HG02943 (cell line): ENCODE results near the gene FXR2.

Experiments
- ATAC-seq: cut with Tn5 transposase; IDR thresholded peaks from one replicate; pipeline ENCODE4 v1.9.1; 2021; ENCODE audit warnings: mild to moderate bottlenecking, low read depth, moderate library complexity; ENCODE audit not compliant: unreplicated experiment

FXR2 gene

DNA sequence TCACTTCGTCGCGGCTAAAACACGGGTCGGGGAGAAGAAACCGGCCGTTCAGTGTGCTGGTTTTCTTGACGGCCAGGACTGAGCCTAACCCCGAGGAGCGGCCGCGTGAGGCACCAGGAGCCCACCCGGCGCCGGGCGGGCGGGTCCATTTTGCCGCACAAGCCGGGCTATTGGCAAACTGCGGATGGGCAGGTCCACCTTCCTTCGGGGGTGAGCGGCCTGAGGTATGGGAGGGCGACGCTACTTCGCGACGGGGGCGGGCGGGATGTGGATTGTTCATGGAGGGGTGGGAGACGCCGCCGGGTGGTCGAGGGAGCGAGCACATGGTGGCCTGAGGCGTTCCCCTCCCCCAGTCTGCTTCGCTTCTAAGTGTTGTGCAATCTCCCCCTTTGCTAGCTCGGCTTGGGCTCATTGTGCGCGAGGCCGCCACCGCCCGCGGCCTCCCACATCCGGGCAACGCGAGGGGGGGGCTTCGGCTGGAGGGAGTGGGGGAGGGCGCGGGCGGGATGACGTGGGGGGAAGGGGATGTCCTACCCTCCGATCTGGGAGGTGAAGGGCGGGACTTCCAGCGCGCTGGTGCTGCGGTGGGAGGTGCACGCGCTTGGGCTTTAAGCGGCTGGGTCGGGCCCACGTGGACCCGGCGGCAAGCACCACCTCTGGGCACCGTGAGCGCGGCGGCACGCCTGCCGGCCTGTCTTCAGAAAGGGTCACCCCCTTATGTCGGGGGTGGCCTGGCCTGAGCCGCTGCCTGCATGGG lies 41.2 kb downstream of the FXR2 start:
- no peak for ATAC-seq

DNA sequence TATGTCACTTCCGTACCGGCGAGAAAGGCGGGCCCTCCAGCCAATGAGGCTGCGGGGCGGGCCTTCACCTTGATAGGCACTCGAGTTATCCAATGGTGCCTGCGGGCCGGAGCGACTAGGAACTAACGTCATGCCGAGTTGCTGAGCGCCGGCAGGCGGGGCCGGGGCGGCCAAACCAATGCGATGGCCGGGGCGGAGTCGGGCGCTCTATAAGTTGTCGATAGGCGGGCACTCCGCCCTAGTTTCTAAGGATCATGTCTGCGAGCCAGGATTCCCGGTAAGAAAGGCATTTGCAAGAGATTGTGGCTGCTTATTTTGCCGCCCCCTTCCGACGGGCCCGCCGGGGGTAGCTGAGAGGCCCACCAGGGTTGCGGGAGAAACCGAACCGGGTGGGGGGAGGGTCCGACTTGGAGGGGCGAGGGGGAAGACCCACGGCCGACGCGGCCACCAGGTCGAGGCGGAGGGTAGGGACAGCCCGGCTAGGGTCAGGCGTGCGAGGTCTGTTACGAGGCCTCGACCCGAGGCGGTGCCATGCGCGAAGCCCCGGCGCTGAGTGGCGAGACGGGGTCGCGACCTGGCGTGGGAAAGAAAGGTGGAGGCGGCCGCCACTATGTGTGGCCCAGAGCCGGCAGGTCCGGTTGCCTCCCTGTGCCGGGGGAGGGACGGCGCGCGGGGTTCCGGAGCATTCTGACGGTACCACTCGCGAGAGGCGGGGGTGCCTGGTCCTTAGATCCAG lies 41.9 kb downstream of the FXR2 start:
- ATAC-seq, result peak; percentile 81

DNA sequence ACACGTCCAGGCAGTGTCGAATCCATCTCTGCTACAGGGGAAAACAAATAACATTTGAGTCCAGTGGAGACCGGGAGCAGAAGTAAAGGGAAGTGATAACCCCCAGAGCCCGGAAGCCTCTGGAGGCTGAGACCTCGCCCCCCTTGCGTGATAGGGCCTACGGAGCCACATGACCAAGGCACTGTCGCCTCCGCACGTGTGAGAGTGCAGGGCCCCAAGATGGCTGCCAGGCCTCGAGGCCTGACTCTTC lies 42.4 kb downstream of the FXR2 start:
- no peak for ATAC-seq

DNA sequence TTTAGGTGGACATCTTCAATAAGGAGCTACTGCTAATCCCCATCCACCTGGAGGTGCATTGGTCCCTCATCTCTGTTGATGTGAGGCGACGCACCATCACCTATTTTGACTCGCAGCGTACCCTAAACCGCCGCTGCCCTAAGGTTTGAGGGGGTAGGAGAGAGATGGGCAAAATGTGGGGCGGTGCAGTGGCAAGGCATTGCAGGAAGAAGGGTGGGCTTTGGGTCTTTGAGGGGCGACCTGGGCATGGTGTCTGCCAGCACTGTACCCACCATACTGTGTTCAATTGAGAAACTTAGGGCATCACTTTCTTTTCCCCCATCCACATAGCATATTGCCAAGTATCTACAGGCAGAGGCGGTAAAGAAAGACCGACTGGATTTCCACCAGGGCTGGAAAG lies 44.3 kb downstream of the FXR2 start:
- ATAC-seq, result no peak

DNA sequence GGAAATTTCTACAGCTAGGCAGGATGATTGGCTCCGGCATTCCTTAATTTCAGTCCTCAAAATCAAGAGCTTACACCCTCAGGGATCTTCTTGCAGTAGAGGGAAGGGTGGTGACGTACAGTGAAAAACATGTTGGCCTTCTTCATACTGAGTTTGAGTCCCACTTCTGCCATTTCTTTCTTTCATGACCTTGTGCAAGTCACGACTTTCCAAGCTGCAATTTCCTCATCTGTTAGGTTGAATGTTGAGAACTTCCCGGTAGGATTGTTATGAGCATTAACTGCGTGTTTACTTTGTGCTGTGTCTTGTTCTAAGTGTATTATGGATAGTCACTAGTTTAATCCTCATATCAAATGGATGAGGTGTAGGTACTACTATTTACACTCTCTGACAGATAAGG lies 45.1 kb downstream of the FXR2 start:
- ATAC-seq, result no peak

DNA sequence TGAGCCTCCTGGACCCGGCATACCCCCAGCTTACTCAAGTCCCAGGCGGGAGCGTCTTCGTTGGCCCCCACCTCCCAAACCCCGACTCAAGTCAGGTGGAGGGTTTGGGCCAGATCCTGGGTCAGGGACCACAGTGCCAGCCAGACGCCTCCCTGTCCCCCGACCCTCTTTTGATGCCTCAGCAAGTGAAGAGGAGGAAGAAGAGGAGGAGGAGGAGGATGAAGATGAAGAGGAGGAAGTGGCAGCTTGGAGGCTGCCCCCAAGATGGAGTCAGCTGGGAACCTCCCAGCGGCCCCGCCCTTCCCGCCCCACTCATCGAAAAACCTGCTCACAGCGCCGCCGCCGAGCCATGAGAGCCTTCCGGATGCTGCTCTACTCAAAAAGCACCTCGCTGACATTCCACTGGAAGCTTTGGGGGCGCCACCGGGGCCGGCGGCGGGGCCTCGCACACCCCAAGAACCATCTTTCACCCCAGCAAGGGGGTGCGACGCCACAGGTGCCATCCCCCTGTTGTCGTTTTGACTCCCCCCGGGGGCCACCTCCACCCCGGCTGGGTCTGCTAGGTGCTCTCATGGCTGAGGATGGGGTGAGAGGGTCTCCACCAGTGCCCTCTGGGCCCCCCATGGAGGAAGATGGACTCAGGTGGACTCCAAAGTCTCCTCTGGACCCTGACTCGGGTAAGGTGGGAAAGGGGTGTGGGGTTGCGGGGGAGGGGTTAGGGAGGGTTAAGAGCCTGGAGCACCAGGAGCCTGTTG lies 51.4 kb downstream of the FXR2 start:
- no peak for ATAC-seq

DNA sequence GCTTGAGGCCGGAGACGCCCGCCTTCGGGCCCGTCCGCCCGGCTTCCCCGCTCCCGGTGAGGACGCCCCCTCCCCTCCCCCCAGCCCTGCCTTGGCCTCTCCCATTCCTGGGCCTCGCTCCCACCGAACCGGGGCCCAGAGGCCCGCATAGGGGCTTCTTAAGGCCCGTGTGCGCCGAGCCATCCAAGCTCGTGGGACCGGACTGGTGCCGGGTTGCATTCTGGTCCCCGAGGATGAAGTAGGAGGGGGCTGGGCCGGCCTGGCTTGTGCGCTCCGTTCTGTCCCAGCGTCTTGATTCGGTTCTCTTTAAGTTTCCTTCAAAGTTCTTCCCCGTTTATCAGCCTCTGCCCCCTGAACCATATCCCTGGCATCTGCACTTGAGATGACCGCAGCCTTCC lies 52.5 kb downstream of the FXR2 start:
- ATAC-seq, result peak; percentile 10

DNA sequence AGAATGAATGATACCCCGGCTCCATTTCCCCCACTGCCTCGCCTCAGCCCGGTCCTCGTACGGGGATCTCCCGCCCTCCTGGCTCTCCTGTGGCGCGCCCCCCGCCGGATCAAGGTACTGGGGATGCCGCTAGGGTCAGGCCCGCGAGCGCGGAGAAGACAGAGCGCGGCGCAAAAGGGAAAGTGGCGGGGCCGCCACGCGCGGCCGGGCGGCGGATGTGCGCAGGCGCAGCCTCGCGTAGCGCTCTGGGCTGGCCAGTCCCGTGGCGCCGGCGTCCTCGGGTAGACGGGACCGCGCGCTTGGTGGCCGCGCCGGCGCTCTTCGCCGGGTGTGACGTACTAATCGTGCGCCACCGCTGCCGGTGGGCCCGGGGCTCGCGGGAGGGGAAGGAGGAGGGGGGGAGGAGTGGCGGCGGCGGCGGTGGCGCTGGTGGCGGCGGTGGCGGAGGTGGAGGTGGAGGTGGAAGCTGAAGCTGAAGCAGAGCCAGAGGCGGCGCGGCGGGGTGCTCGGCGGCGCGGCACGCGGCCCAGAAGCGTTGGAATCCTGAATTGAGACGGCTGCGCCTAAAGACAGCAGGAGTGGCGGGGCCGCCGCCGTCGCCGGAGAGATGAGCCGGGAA lies 53.0 kb downstream of the FXR2 start, which contains the start of gene SENP3:
SENP3 (plus strand) TSS at position 331 of the 619 bp plus-strand sequence. CDS start 1,158 bp downstream, outside the sequence.
- ATAC-seq, result peak; percentile 44

DNA sequence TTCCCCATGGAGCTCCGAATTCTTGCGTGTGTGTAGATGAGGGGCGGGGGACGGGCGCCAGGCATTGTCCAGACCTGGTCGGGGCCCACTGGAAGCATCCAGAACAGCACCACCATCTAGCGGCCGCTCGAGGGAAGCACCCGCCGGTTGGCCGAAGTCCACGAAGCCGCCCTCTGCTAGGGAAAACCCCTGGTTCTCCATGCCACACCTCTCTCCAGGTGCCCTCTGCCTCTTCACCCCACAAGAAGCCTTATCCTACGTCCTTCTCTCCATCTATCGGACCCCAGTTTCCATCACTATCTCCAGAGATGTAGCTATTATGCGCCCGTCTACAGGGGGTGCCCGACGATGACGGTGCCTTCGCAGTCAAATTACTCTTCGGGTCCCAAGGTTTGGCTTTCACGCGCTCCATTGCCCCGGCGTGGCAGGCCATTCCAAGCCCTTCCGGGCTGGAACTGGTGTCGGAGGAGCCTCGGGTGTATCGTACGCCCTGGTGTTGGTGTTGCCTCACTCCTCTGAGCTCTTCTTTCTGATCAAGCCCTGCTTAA lies 53.6 kb downstream of the FXR2 start:
- ATAC-seq, result peak; percentile 61

DNA sequence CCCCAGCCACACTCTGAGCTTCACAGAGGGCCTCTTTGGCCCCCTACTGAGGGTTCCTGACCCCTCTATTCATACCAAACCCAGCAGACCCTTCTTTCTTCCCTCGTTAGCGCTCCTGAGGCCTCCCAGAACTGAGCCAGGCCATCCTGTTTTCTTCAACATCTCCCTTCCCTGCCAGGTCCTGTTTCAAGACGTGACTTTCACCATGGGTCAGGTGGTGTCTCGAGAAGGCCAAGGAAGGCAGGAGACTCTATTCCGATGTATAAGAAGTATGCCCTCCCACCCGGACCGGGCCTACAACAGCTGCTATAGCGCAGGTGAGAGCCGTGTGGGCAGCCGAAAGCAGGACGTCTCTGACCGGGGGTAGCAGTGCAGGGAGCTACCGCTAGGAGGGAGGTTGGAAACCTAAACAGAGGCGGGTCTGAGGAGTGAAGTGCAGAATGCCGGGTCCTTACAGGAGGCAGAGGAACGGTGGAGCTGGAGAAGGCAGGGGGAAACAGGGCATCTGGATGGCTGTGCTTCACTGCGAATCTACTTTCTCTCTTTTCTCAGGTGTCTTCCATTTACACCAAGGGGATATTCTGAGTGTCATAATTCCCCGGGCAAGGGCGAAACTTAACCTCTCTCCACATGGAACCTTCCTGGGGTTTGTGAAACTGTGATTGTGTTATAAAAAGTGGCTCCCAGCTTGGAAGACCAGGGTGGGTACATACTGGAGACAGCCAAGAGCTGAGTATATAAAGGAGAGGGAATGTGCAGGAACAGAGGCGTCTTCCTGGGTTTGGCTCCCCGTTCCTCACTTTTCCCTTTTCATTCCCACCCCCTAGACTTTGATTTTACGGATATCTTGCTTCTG lies 54.3 kb downstream of the FXR2 start:
- ATAC-seq, result no peak

DNA sequence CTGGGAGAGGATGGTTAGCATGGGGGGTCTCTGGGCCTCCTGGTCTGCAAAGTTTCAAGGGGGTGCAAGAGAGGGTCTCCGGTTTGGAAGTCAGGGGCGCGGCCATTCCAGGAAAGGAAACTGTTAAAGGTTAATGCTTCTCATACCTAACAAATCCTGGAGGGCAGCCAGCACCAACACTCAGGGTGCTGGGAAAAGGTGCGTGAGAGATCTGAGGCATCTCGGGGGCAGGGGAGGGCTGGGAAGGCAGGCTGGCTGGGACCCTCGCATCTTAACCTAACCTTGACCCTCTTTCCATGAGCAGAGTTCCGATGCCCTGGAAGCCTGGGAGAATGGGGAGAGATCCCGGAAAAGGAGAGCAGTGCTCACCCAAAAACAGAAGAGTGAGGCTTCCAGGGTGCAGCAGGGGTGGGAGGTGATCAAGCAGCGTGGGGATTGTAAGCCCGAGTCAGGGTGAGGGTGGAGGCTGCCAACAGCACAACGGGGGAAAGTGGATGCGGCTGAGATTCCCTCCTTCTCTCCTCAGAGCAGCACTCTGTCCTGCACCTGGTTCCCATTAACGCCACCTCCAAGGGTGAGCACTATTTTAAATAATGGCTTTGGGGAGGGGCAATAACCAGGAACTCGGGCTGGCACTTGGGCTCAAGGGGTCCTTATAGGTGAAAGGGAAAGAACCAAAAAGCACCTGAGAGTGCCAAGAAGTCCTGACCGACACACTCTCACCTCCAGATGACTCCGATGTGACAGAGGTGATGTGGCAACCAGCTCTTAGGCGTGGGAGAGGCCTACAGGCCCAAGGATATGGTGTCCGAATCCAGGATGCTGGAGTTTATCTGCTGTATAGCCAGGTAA lies 55.2 kb downstream of the FXR2 start:
- no peak for ATAC-seq

DNA sequence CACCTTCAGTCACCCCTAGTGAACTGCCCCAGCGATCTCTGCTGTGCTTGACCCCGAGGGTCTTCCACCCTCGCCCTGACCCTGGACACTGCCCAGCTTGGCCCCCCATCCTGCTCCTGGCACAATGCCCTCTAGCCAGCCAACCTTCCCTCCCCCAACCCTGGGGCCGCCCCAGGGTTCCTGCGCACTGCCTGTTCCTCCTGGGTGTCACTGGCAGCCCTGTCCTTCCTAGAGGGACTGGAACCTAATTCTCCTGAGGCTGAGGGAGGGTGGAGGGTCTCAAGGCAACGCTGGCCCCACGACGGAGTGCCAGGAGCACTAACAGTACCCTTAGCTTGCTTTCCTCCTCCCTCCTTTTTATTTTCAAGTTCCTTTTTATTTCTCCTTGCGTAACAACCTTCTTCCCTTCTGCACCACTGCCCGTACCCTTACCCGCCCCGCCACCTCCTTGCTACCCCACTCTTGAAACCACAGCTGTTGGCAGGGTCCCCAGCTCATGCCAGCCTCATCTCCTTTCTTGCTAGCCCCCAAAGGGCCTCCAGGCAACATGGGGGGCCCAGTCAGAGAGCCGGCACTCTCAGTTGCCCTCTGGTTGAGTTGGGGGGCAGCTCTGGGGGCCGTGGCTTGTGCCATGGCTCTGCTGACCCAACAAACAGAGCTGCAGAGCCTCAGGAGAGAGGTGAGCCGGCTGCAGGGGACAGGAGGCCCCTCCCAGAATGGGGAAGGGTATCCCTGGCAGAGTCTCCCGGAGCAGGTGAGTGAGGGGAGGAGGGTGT lies 56.0 kb downstream of the FXR2 start, which contains the start of gene TNFSF13:
TNFSF13 (plus strand) TSS at position 207 of the 776 bp plus-strand sequence; CDS start at position 497, 290 bp downstream.
- ATAC-seq, result no peak

DNA sequence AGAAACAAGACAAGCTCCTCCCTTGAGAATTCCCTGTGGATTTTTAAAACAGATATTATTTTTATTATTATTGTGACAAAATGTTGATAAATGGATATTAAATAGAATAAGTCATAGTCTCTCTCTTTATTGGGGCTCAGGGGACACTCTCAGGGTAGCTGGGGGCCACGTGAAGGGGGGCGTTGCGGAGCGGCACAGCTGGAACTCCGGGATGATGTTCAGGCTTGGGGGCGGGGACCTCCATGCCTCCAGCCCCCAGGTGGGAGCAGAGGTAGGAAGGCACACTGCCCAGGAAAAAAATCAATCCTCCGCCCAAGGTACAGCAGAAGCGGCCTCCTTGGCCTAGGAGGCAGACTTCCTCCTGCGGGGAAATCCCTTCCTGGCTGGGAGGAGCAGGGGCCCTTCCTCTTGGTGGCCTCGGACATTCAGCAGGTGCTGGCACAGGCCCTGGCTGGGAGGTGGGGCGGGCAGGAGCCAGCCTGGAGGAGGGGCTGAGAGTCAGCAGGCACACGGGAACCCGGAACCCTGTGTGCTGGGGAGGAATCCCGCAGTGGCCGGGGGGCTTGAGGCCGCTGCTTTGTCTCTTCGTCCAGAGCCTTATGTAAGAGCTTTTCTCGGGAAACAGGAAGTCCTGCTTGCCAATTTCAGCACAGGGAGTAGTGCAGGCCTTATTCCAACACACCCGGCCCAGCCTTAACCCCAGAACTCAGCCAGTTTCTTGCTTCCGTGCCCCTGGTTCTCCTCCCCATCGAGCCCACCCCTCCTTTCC lies 56.7 kb downstream of the FXR2 start:
- ATAC-seq, result no peak

DNA sequence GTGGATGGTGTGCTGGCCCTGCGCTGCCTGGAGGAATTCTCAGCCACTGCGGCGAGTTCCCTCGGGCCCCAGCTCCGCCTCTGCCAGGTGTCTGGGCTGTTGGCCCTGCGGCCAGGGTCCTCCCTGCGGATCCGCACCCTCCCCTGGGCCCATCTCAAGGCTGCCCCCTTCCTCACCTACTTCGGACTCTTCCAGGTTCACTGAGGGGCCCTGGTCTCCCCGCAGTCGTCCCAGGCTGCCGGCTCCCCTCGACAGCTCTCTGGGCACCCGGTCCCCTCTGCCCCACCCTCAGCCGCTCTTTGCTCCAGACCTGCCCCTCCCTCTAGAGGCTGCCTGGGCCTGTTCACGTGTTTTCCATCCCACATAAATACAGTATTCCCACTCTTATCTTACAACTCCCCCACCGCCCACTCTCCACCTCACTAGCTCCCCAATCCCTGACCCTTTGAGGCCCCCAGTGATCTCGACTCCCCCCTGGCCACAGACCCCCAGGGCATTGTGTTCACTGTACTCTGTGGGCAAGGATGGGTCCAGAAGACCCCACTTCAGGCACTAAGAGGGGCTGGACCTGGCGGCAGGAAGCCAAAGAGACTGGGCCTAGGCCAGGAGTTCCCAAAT lies 57.4 kb downstream of the FXR2 start:
- no peak for ATAC-seq

DNA sequence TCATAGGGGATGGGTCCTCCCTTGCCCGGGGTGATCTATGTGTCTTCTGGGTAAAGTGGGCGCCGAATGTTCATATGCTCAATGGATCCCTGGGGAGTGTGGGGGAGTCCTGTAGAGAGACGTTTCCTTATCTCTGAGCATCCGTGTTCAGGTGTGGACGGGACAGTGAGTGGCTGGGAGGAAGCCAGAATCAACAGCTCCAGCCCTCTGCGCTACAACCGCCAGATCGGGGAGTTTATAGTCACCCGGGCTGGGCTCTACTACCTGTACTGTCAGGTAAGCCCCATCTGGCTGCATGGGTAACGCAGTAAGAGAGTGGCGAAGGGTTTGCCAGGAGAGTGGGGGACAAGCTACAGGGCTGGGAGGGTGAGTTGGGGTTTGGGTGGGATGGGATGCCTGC lies 58.1 kb downstream of the FXR2 start:
- ATAC-seq, result no peak

DNA sequence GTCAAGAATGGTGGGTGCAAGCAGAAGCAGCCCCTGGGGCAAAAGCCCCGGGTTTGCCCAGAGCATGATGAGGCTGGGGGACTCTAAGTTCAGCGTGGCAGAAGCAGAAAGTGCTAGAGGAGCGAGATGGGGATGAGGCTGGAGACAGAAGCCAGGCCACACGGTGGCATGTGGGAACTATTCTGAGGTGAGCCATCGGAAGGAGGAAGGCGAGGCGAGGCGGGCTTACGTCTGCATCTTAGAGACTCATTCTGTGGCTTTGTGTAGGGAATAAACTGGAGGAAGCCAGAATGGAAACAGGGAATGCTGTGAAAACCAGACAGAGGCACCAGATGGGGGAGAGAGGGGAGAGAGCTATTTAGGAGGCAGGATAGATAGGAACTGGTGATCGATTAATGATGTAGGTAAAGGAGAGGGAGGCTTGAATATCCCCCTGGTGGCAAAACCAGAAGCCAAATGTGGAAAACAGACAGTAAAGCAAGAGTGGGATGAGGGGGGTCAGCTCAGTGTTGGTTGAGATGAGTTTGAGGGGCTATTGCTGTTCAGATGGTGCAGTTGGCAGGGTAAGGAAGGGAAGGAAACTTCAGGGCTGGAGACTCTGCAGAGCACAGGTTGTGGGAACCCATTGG lies 59.3 kb downstream of the FXR2 start:
- no peak for ATAC-seq
